C4-2B (cell line): ENCODE data around the gene GAL3ST1.

Experiments
- ZFX ChIP-seq: fragments of 450-650 bp; IDR thresholded peaks from 2 replicates; pipeline ENCODE4 v1.6.1; 2017
- TF ChIP-seq, protein P1 (sequence below): fragments of 450-650 bp; conservative IDR thresholded peaks from 2 replicates; pipeline ENCODE4 v1.5.1; 2017; ENCODE audit warnings: mild to moderate bottlenecking

DNA sequence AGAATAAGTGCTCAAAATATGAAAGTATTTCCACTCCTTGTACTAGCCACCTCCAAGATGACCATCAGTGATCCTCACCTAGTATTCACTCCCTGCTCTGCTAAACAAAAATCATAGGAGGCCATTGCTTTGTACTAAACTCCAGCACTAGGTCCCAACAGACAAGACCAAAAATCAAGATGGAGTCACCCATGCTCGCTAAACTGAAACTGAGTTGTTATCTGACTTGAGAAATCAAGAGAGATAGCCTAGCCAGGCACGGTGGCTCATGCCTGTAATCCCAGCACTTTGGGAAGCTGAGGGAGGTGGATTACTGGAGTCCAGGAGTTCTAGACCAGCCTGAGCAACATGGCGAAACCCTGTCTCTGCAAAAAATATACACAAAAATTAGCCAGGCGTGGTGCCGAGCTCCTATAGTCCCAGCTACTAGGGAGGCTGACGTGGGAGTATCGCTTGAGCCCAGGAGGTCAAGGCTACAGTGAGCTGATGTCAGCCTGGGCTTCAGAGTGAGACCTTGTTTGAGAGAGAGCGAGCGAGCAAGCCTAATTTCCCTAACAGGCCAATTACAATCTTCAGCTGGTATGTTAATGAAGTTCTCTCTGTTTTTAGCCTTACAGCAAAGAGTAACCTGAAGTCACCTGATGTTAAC lies 37.3 kb downstream of the GAL3ST1 start:
- TF ChIP-seq, protein P1, sequence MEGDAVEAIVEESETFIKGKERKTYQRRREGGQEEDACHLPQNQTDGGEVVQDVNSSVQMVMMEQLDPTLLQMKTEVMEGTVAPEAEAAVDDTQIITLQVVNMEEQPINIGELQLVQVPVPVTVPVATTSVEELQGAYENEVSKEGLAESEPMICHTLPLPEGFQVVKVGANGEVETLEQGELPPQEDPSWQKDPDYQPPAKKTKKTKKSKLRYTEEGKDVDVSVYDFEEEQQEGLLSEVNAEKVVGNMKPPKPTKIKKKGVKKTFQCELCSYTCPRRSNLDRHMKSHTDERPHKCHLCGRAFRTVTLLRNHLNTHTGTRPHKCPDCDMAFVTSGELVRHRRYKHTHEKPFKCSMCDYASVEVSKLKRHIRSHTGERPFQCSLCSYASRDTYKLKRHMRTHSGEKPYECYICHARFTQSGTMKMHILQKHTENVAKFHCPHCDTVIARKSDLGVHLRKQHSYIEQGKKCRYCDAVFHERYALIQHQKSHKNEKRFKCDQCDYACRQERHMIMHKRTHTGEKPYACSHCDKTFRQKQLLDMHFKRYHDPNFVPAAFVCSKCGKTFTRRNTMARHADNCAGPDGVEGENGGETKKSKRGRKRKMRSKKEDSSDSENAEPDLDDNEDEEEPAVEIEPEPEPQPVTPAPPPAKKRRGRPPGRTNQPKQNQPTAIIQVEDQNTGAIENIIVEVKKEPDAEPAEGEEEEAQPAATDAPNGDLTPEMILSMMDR, result no peak
- no peak for TF ChIP-seq ZFX
